Measurements from ENCODE around the gene ZNF582.
"Not testable (repeated sequence)": the region's sequence is repeated elsewhere in the genome, so short reads cannot be mapped to it uniquely, and the experiment has no call there.

The ZNF582 gene

DNA sequence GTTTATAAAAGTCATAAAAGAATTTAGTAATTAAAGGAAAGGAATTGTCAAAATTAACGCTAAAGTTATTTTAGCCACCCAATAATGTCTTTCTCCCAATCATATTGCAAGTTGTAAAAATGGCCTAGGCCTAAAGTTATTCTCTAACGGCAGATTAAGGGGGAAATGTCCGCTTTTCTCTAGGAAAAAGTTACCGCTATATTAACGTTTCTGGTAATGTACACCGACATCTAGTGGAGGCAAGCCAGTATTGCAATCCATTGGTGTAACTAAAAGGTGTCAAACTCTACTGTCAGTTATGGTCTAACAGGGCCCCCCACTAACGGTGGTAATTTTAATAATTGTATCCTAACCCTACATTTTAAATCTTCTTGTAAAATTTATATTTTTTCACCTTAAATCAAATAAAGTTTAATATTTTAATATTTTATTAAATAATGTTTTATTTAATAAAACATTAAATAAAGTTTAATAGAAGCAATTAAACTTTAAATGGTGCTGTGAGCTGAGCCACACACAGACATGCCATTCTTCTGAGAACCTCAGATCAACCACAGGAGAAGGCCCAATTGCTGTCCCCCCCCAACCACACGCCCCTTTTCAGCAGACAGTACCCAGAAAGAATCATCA, 42.8 kb downstream of the ZNF582 start:
- DNase-seq = peak; percentile 37

GRCh38 chr19:56348289-56348877, 45.0 kb downstream of the ZNF582 start:
- peak; percentile 3 for DNase-seq

GRCh38 chr19:56347163-56347778, 46.1 kb downstream of the ZNF582 start:
- no peak for DNase-seq

GRCh38 chr19:56341948-56342347, 51.4 kb downstream of the ZNF582 start:
- no peak for DNase-seq

DNA sequence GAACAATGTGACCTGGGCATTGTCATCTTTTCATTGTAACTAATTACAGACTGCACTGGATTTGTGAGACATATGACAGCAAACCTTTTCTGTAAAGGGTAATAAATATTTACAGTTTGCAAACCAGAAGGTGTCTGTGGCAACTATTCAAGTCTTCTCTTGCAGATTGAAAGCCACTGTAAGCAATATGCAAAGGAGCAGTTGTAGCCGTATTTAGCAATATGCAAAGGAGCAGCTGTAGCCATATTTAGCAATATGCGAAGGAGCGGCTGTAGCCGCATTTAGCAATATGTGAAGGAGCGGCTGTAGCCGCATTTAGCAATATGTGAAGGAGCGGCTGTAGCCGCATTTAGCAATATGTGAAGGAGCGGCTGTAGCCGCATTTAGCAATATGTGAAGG, 54.3 kb downstream of the ZNF582 start:
- DNase-seq = not testable (repeated sequence)

DNA sequence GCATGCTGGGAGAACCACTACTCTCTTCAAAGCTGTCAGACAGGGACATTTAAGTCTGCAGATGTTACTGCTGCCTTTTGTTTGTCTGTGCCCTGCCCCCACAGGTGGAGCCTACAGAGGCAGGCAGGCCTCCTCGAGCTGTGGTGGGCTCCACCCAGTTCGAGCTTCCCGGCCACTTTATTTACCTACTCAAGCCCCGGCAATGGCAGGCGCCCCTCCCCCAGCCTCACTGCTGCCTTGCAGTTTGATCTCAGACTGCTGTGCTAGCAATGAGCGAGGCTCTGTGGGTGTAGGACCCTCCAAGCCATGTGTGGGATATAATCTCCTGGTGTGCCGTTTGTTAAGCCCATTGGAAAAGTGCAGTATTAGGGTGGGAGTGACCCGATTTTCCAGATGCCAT, 56.3 kb downstream of the ZNF582 start:
- DNase-seq = not testable (repeated sequence)

GRCh38 chr19:56335371-56335770, 58.0 kb downstream of the ZNF582 start:
- not testable (repeated sequence) for DNase-seq

DNA sequence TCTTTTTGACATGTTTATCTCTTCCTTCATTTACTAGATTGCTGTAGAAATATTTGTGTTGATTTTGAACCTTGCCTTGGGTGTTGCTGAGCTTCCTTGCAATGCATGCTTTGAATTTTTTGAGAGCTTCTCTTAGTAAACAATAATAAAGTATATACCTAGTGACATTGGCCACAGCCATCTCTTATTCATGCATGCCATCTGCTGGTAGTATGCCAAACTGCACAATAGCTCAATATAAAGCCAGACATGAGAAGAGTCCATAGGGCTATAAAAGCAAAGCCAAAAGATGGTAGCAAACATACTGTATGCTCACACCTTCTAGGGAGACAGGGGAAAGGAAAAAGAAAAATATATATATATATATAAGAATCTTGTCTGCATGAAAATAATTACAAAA, 59.8 kb downstream of the ZNF582 start:
- peak; percentile 41 for DNase-seq
